Suprapubic skin (tissue), 4 donors: ENCODE measurements around the gene PRDM10. TPM values are rescaled to one million over a fixed set of nuclear protein-coding genes. Genes with fewer than 3 reads are reported as not detected.

Experiments
- DNase-seq, 2 donors: peaks; one replicate each; pipeline ENCODE4 v3.0.0-alpha.2; 2019; ENCODE audit warnings: low spot score in 2 of 2
- H3K27ac ChIP-seq: fragments of 200-600 bp; sonication (generic); one replicate; pipeline ENCODE4 v1.5.1; 2019
- H3K27me3 ChIP-seq: fragments of 200-600 bp; sonication (generic); one replicate; pipeline ENCODE4 v1.5.1; 2019
- H3K36me3 ChIP-seq: fragments of 200-600 bp; sonication (generic); one replicate; pipeline ENCODE4 v1.5.1; 2019
- H3K4me1 ChIP-seq: fragments of 200-600 bp; sonication (generic); one replicate; pipeline ENCODE4 v1.5.1; 2019
- H3K4me3 ChIP-seq: fragments of 200-600 bp; sonication (generic); one replicate; pipeline ENCODE4 v1.5.1; 2019; ENCODE audit warnings: mild to moderate bottlenecking
- H3K9me3 ChIP-seq: fragments of 200-600 bp; sonication (generic); one replicate; pipeline ENCODE4 v1.5.1; 2019
- CTCF ChIP-seq, 2 donors: fragments of 200-600 bp in 1 of 2; fragments of 450-650 bp in 1 of 2; sonication (generic) in 1 of 2; IDR thresholded peaks; one replicate each; pipeline ENCODE4 v1.5.1; 2016 to 2019; ENCODE audit warnings: antibody characterized with exemption in 2 of 2, mild to moderate bottlenecking in 1 of 2, moderate library complexity in 1 of 2
- EP300 ChIP-seq: sonication (generic); formaldehyde crosslinking; IDR thresholded peaks from one replicate; pipeline ENCODE4 v1.6.1; 2017; ENCODE audit warnings: antibody characterized with exemption
- POLR2A ChIP-seq, 2 donors: fragments of 450-650 bp; IDR thresholded peaks; one replicate each; pipeline ENCODE4 v1.6.1; 2017; ENCODE audit warnings: antibody characterized with exemption in 2 of 2, mild to moderate bottlenecking in 2 of 2, moderate library complexity in 2 of 2
- POLR2AphosphoS5 ChIP-seq, 3 donors: sonication (generic); formaldehyde crosslinking; IDR thresholded peaks; one replicate each; pipeline ENCODE4 v1.6.1; 2017; ENCODE audit warnings: antibody characterized with exemption in 3 of 3
- WGBS: methylation state at CpG from one replicate; pipeline ENCODE4 v1.1.5; 2018; 5-methylcytosine and 5-hydroxymethylcytosine counted together
- total RNA-seq, 4 donors: library from RNA; depleted of rRNA; stranded (reverse); fragments of >200 nt; gene quantifications; one replicate each; pipeline ENCODE4 v1.1.0, GENCODE V29; 2016

Gene PRDM10
- total RNA-seq, 4 donors from 2014 or later, result 11.4 to 49.8 (median 13.4) TPM

GRCh38 chr11:129937592-129938238, 64.9 kb downstream of the PRDM10 start:
- H3K27me3 ChIP-seq, result no peaks in the 10 kb centered on the region
- no peak overlapping the region for H3K27ac ChIP-seq
- TF ChIP-seq EP300 (no peak), POLR2AphosphoS5 (IDR thresholded peaks at IDR 0.05) (no peak), POLR2A (IDR thresholded peaks at IDR 0.05) (no peak), CTCF (IDR thresholded peaks at IDR 0.05) (no peak)
- 90% methylated on average over 4 of the region's 4 CpGs for WGBS
- no peak for DNase-seq
- H3K4me1 ChIP-seq, result no peaks in the 10 kb centered on the region
- no peak overlapping the region for H3K4me3 ChIP-seq
- H3K36me3 ChIP-seq, result peaks cover 16% of the 10 kb centered on the region
- H3K9me3 ChIP-seq, result no peaks in the 10 kb centered on the region

GRCh38 chr11:129935723-129936122, 66.9 kb downstream of the PRDM10 start:
- no peak for TF ChIP-seq POLR2AphosphoS5 (IDR thresholded peaks at IDR 0.05)
- no peak for TF ChIP-seq POLR2A (IDR thresholded peaks at IDR 0.05)
- no peak for TF ChIP-seq CTCF (IDR thresholded peaks at IDR 0.05)
- TF ChIP-seq EP300, result no peak
- Histone ChIP-seq H3K4me3 (no peak overlapping the region), H3K27me3 (no peaks in the 10 kb centered on the region), H3K36me3 (peaks cover 7% of the 10 kb centered on the region), H3K9me3 (no peaks in the 10 kb centered on the region), H3K4me1 (no peaks in the 10 kb centered on the region), H3K27ac (no peak overlapping the region)
- DNase-seq, result no peak
- WGBS, result 91% methylated on average over 3 of the region's 3 CpGs

- Histone ChIP-seq H3K36me3 (peaks cover 17% of the 10 kb centered on the region), H3K27me3 (no peaks in the 10 kb centered on the region), H3K9me3 (no peaks in the 10 kb centered on the region), H3K4me1 (peaks cover 5% of the 10 kb centered on the region), H3K27ac (no peak overlapping the region), H3K4me3 (no peak overlapping the region)
- WGBS, result 91% methylated on average over 9 of the region's 9 CpGs
- DNase-seq, result no peak
- TF ChIP-seq EP300, result no peak
- no peak for TF ChIP-seq CTCF (IDR thresholded peaks at IDR 0.05)
- TF ChIP-seq POLR2AphosphoS5 (IDR thresholded peaks at IDR 0.05), result no peak
- TF ChIP-seq POLR2A (IDR thresholded peaks at IDR 0.05), result no peak
These were observed 68.7 kb downstream of the PRDM10 start for GRCh38 chr11:129933891-129934290.

GRCh38 chr11:129933262-129933661, 69.4 kb downstream of the PRDM10 start:
- Histone ChIP-seq H3K27ac (no peak overlapping the region), H3K27me3 (no peaks in the 10 kb centered on the region), H3K4me1 (peaks cover 5% of the 10 kb centered on the region), H3K9me3 (no peaks in the 10 kb centered on the region), H3K4me3 (no peak overlapping the region), H3K36me3 (peaks cover 21% of the 10 kb centered on the region)
- no peak for DNase-seq
- TF ChIP-seq POLR2A (IDR thresholded peaks at IDR 0.05) (no peak), POLR2AphosphoS5 (IDR thresholded peaks at IDR 0.05) (no peak), CTCF (IDR thresholded peaks at IDR 0.05) (no peak), EP300 (no peak)
- 78% methylated on average over 1 of the region's 1 CpG for WGBS

GRCh38 chr11:129932381-129933067, 70.1 kb downstream of the PRDM10 start:
- DNase-seq, result no peak

More at GRCh38 chr11:129932381-129933067, 70.1 kb downstream of the PRDM10 start:
- Histone ChIP-seq H3K27me3 (no peaks in the 10 kb centered on the region), H3K4me1 (peaks cover 5% of the 10 kb centered on the region), H3K27ac (no peak overlapping the region), H3K4me3 (no peak overlapping the region), H3K36me3 (peaks cover 22% of the 10 kb centered on the region), H3K9me3 (no peaks in the 10 kb centered on the region)
- WGBS, result 52% methylated on average over 7 of the region's 7 CpGs
- TF ChIP-seq CTCF (IDR thresholded peaks at IDR 0.05) (no peak), POLR2A (IDR thresholded peaks at IDR 0.05) (no peak), POLR2AphosphoS5 (IDR thresholded peaks at IDR 0.05) (no peak), EP300 (no peak)
